Left renal pelvis (tissue), 4 donors: ENCODE measurements around the gene EPB41L1. TPM values are rescaled to one million over a fixed set of nuclear protein-coding genes. Genes with fewer than 3 reads are reported as not detected.

ENCODE experiments used
- DNase-seq, 4 donors: peaks; one replicate each; pipeline ENCODE4 v3.0.0-alpha.2; 2013; ENCODE audit warnings: low read depth in 4 of 4, low spot score in 3 of 4
- polyA plus RNA-seq, 4 donors: library from polyadenylated mRNA; unstranded; fragments of 120-200 nt; gene quantifications; one replicate each; pipeline ENCODE4 v1.2.1, GENCODE V29; 2013; ENCODE audit not compliant: insufficient read length in 4 of 4

EPB41L1 gene
- polyA plus RNA-seq, 4 donors, result 62.7 to 75.0 (median 66.4) TPM

- no peak for DNase-seq
Observed at GRCh38 chr20:36184816-36185776, 30.6 kb downstream of the EPB41L1 start.

DNA sequence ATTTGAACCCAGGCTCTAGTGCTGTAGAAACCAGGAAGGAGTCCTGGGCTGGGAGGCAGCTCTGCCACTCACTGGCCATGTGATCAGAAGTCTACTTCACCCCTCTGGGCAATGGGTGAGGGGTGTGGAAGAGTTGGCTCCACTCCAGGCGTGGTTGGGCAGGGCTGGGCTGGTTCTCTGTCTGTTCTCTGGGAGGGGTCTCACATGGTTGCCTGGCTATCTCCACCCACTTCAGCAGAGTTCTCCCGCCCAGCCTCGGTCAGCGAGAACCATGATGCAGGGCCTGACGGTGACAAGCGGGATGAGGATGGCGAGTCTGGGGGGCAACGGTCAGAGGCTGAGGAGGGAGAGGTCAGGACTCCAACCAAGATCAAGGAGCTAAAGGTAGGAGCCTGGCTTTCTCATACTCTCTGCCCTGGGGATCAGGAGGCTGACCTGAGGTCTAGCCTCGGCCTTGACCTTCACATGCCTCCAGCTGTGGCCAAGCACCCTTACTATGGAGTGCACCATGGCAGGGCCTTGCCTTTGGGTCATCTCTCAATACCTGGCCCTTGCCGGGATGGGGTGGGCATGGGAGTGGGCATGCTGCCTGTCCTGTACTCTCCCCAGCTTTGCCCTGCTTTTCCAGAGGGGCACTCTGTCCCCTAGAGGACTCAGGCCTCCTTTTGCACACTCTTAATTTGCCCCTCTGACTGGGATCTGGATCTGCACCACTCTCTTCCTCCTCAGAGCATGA is 39.6 kb downstream of the EPB41L1 start:
- DNase-seq, result no peak

- no peak for DNase-seq
Observed at GRCh38 chr20:36196676-36197075, 42.1 kb downstream of the EPB41L1 start.

DNA sequence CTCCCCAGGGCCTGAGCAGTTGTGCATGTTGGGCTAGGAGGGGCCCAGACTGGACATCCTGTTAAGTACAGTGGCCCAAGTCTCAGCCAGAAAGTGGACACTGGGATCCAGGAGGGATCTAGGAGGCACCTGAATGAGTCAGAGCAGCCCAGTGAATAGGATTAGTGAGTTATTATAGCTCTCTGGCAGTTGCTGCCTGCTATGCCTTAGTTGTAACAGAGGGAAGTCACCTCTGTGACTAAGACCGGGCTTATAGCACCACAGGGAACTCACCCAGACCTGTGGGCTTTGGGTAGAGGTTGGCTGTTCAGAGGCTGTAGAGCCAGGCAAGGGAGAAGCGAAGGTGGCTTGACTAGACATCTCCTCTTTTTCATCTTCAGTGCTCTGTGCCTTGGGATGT is 42.7 kb downstream of the EPB41L1 start:
- DNase-seq, result no peak

GRCh38 chr20:36199345-36200257 is 45.1 kb downstream of the EPB41L1 start:
- DNase-seq, result peak in 2 of 4 donors; percentile 42 to 57

- DNase-seq, result no peak
Observed at GRCh38 chr20:36200451-36200850, 45.9 kb downstream of the EPB41L1 start.

- DNase-seq, result no peak
Observed at GRCh38 chr20:36201198-36201597, 46.7 kb downstream of the EPB41L1 start.

DNA sequence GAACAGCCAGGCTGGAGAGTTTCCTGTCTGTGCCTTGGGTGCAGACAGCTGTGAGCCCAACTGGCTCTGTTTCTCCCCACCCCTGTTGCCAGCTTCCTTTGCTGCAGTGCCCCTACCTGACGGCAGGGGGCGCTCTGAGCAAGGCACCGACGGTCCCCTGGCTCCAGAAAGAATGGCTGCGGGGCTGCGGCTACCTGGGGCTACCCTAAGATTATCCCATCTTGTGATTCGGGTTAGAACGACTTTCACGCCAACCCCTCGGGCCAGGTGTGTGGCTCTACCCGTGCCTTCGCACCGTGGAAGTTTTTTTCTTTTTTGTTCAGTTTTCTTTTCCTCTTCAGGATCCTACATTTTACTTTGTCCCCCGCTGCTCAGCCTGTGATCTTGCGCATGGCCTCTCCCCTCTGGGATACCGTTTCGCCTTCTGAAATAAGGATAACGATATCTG is 48.4 kb downstream of the EPB41L1 start:
- DNase-seq, result peak in 1 of 4 donors; percentile 24

DNA sequence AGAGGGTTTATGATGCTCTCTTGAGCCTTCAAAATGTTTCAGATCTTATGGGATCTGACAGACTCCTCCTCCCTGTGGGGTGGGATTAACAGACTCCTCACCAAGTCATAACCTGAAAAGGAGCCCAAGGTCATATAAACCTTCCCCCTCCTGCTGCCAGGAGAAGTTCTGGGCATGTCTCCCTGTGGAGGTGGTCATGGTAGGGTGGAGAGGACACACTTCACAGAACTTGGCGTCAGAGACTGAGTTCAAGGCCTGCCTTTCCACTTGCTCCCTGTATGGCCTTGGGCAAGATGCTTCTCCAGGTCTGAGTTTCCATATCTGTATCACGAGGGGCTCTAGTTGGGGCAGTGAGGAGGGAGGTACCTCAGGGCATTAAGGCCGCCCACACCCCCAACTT is 49.3 kb downstream of the EPB41L1 start:
- DNase-seq, result no peak

DNA sequence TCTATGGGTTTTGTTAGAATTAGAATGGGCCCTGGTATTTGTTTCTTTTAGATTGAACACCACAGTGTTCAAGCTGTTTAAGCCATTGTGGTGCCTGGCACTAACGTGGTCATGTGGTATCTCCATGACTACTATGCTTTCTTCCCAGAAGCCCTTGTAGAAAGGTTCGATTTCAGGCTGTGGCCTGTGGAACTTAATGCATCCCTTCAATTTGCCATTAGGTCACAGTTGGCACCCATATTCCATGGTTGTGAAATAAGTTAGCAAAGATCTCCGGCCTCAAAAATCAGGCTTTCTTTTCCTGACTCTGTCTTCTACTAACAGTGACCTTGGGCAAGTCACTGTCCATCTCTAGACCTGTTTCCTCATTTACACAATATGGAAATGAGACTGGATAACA is 50.5 kb downstream of the EPB41L1 start:
- DNase-seq, result no peak

DNA sequence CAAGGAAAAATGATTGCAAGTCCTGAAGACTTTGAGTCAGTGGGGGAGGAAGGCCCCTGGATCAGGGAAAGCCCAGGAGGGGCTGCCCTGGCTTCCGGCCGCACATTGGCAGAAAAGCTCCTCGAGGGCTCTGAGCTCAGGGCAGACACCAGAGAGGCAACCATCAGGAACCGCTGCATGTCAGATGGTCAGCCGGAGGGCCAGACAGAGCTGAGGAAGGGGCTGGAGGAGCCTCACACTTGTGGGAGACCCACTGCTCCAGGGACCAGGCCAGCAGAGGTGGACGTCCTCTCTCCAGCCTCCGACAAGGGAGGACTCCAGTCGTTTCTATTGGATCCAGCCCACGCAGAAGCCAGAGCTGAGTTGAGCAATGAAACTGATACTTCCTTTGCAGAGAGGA is 51.5 kb downstream of the EPB41L1 start:
- DNase-seq, result no peak

- DNase-seq, result no peak
Observed at GRCh38 chr20:36206641-36207040, 52.1 kb downstream of the EPB41L1 start.

GRCh38 chr20:36207602-36208001 is 53.1 kb downstream of the EPB41L1 start:
- DNase-seq, result no peak

GRCh38 chr20:36208257-36208656 is 53.7 kb downstream of the EPB41L1 start:
- no peak for DNase-seq

GRCh38 chr20:36210436-36211021 is 56.0 kb downstream of the EPB41L1 start:
- DNase-seq, result peak in 2 of 4 donors; percentile 12 to 31

GRCh38 chr20:36213362-36213761 is 58.8 kb downstream of the EPB41L1 start:
- DNase-seq, result no peak

- no peak for DNase-seq
Observed at GRCh38 chr20:36214684-36215256, 60.2 kb downstream of the EPB41L1 start.

- DNase-seq, result no peak
Observed at GRCh38 chr20:36215778-36216177, 61.2 kb downstream of the EPB41L1 start.

DNA sequence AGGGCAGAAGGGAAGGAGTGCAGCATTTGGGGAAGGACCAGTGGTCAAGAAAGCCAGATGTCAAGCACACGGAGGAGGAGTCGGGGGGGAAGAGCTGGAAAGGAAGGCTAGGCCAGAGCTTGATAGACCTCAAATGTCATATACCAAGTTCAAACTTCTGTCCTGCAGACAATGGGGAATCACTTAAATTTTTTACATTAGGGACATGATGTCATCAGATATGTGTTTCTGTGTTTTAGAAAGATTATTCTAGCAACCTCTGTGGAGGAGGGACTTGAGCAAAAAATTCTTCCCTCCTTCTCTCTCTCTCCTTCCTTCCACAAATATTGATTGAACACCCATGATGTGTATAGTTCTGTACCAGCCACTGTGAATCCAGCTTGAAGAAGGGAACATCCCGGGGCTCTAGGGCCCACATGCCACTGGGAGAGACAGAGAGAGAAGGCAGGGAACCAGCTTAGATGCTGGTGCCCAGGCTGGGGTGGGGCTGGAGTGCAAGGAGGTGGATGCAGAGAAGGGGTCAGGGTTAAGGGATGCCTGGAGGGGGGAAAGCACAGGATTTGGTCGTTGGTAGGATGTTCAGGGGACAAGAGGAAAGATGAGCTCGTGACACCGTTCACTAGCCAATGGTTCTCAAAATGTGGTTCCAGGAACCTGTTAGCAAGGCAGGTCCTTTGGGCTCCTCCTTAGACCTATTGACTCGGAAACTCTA is 61.9 kb downstream of the EPB41L1 start:
- DNase-seq, result no peak
